HCT116 (cell line): Measurements from ENCODE around the gene AIFM1. TPM values are rescaled to one million over a fixed set of nuclear protein-coding genes. Genes with fewer than 3 reads are reported as not detected.

Experiments used
- ATAC-seq: fragments of 200-7000 bp; cut with Tn5 transposase; 2 replicates; pipeline ENCODE4 v1.9.1; 2020; ENCODE audit warnings: mild to moderate bottlenecking, moderate library complexity
- BruUV-seq: library from RNA; stranded (reverse); fragments of 400-500 nt; replicated peaks from 2 replicates; lab custom pipeline; 2021; lab: Mats Ljungman, UMichigan
- CTCF ChIA-PET: fragments of 300-600 bp; sonication (Branson Sonifier 250); formaldehyde crosslinking; loops from one replicate; lab custom pipeline; 2021; ENCODE audit warnings: antibody characterized with exemption; lab: Charles Lee
- POLR2A ChIA-PET: fragments of 300-600, 350-600 bp; sonication (Branson Sonifier 250); formaldehyde crosslinking; loops from one replicate; lab custom pipeline; 2021; ENCODE audit warnings: antibody characterized with exemption; lab: Charles Lee
- RAD21 ChIA-PET, 2 experiments: fragments of 300-600 bp; sonication (Branson Sonifier 250); formaldehyde crosslinking; loops; one replicate each; lab custom pipeline; 2023; ENCODE audit warnings: low total read pairs in 2 of 2; ENCODE audit not compliant: uncharacterized antibody in 2 of 2, unreplicated experiment in 2 of 2, low non-redundant PET in 1 of 2; lab: Charles Lee
- DNase-seq: peaks from one replicate; pipeline ENCODE4 v3.0.0-alpha.2; 2010; ENCODE audit warnings: low read depth, low spot score
- H2AFZ ChIP-seq: fragments of 200-600 bp; shearing (Covaris generic), sonication (generic); 2 replicates; pipeline ENCODE4 v1.6.1; 2017; ENCODE audit warnings: low read depth, mixed run types, mixed read lengths, antibody characterized with exemption, low read length; ENCODE audit not compliant: poor library complexity, severe bottlenecking
- H3K27ac ChIP-seq: 2 replicates; pipeline ENCODE4 v1.5.1; 2012; ENCODE audit warnings: low read depth, low read length
- H3K27me3 ChIP-seq: fragments of 200-600 bp; sonication (generic); 2 replicates; pipeline ENCODE4 v1.6.1; 2016; ENCODE audit warnings: mixed run types, low read length, mixed read lengths; ENCODE audit not compliant: insufficient read depth
- H3K36me3 ChIP-seq, 2 experiments: fragments of 200-500 bp in 1 of 2; fragments of 200-600 bp in 1 of 2; sonication (Bioruptor generic) in 1 of 2; sonication (generic) in 1 of 2; 2 replicates each; pipeline versions ENCODE4 v1.5.1 to v1.6.1; 2014 to 2016; ENCODE audit warnings: low read length in 2 of 2, inconsistent platforms in 1 of 2, mixed read lengths in 1 of 2, mixed run types in 1 of 2; ENCODE audit not compliant: insufficient read depth in 2 of 2, control insufficient read depth in 1 of 2
- H3K4me1 ChIP-seq, 2 experiments: fragments of 200-600 bp in 1 of 2; sonication (generic) in 1 of 2; 2 replicates each; pipeline versions ENCODE4 v1.5.1 to v1.6.1; 2012 to 2017; ENCODE audit warnings: low read length in 2 of 2, inconsistent platforms in 1 of 2, mild to moderate bottlenecking in 1 of 2, mixed read lengths in 1 of 2, mixed run types in 1 of 2, moderate library complexity in 1 of 2; ENCODE audit not compliant: insufficient read depth in 2 of 2, control insufficient read depth in 1 of 2
- H3K4me2 ChIP-seq: fragments of 200-600 bp; sonication (generic); 2 replicates; pipeline ENCODE4 v1.6.1; 2017; ENCODE audit warnings: mixed run types, low read length, mixed read lengths
- H3K4me3 ChIP-seq, 2 experiments: fragments of 200-600 bp in 1 of 2; sonication (generic) in 1 of 2; replicated peaks in 1 of 2; 2 replicates each; pipeline ENCODE4 v1.5.1; 2011 to 2016; ENCODE audit warnings: low read length in 2 of 2, control low read depth in 1 of 2, low read depth in 1 of 2, mild to moderate bottlenecking in 1 of 2, mixed read lengths in 1 of 2, mixed run types in 1 of 2
- H3K79me2 ChIP-seq: fragments of 200-600 bp; sonication (generic); 2 replicates; pipeline ENCODE4 v1.6.1; 2017; ENCODE audit warnings: mild to moderate bottlenecking, mixed run types, low read length, moderate library complexity, mixed read lengths; ENCODE audit not compliant: insufficient read depth
- H3K9ac ChIP-seq: fragments of 200-600 bp; sonication (generic); 2 replicates; pipeline ENCODE4 v1.6.1; 2016; ENCODE audit warnings: low read length, mixed read lengths
- H3K9me2 ChIP-seq: fragments of 200-600 bp; sonication (generic), shearing (Covaris generic); 2 replicates; pipeline ENCODE4 v1.6.1; 2017; ENCODE audit warnings: mixed run types, mild to moderate bottlenecking, moderate library complexity; ENCODE audit not compliant: insufficient read depth
- H3K9me3 ChIP-seq, 2 experiments: fragments of 200-500 bp in 1 of 2; fragments of 200-600 bp in 1 of 2; sonication (Bioruptor generic) in 1 of 2; sonication (generic) in 1 of 2; 2 replicates each; pipeline ENCODE4 v1.6.1; 2014 to 2017; ENCODE audit warnings: low read length in 2 of 2, mixed read lengths in 2 of 2, inconsistent platforms in 1 of 2, low read depth in 1 of 2, mild to moderate bottlenecking in 1 of 2, mixed run types in 1 of 2, moderate library complexity in 1 of 2; ENCODE audit not compliant: control insufficient read depth in 1 of 2, insufficient read depth in 1 of 2
- H4K20me1 ChIP-seq: fragments of 200-600 bp; sonication (generic), shearing (Covaris generic); 2 replicates; pipeline ENCODE4 v1.6.1; 2017; ENCODE audit warnings: mixed run types, mild to moderate bottlenecking, moderate library complexity; ENCODE audit not compliant: insufficient read depth
- ELF1 ChIP-seq: IDR thresholded peaks from 2 replicates; pipeline ENCODE4 v1.6.1; 2012; ENCODE audit warnings: low read depth, borderline replicate concordance
- EZH2 ChIP-seq: fragments of 200-600 bp; sonication (generic); IDR thresholded peaks from 2 replicates; pipeline ENCODE4 v1.6.1; 2017; ENCODE audit warnings: antibody characterized with exemption, mixed run types
- FOSL1 ChIP-seq: IDR thresholded peaks from 2 replicates; pipeline ENCODE4 v1.6.1; 2012; ENCODE audit warnings: low read depth
- POLR2AphosphoS5 ChIP-seq: IDR thresholded peaks from 2 replicates; pipeline ENCODE4 v1.6.1; 2011; ENCODE audit warnings: mild to moderate bottlenecking, low read depth, low read length, moderate library complexity
- TCF7L2 ChIP-seq: IDR thresholded peaks from 2 replicates; pipeline ENCODE4 v1.7.0; 2011; ENCODE audit warnings: borderline replicate concordance, inconsistent platforms; ENCODE audit not compliant: insufficient read depth, insufficient read length; ENCODE audit errors: extremely low read depth
- ZFX ChIP-seq: fragments of 450-650 bp; IDR thresholded peaks from 2 replicates; pipeline ENCODE4 v1.6.1; 2017
- intact Hi-C: fragments of 100-400 bp; cut with micrococcal nuclease; formaldehyde crosslinking; loops from 2 replicates; pipeline ENCODE4 v1.10.0; 2022
- total RNA-seq: library from RNA; stranded (reverse); gene quantifications from one replicate; pipeline ENCODE4 v1.2.1, GENCODE V29; 2021; ENCODE audit not compliant: unreplicated experiment

The AIFM1 gene
- total RNA-seq, 1 experiment from 2014 or later, result 50.0 TPM

GRCh38 chrX:130111220-130112154, 54.2 kb downstream of the AIFM1 start:
- Histone ChIP-seq H3K27me3 (no peaks in the 10 kb centered on the region), H3K36me3 (no peaks in the 10 kb centered on the region), H3K27ac (peak overlapping the region; percentile 87), H3K4me1 (peaks cover 19 to 56% of the 10 kb centered on the region in 2 experiments), H3K79me2 (peaks cover 29% of the 10 kb centered on the region), H3K9ac (peak overlapping the region; percentile 63), H2AFZ (no peak overlapping the region), H4K20me1 (no peaks in the 10 kb centered on the region), H3K9me2 (no peaks in the 10 kb centered on the region), H3K9me3 (no peaks in the 10 kb centered on the region), H3K4me3 (peak overlapping the region; percentile 41 to 51), H3K4me2 (peak overlapping the region; percentile 77)
- RAD21 ChIA-PET, result no interaction called here
- ATAC-seq (peak; percentile 46), DNase-seq (no peak)
- TSS peak; percentile 50 for BruUV-seq
- TF ChIP-seq TCF7L2 (peak; percentile 28), POLR2AphosphoS5 (no peak), ZFX (peak; percentile 63)
- intact Hi-C loops, result no loop called here
- CTCF ChIA-PET, result no interaction called here
- POLR2A ChIA-PET, result no interaction called here

DNA sequence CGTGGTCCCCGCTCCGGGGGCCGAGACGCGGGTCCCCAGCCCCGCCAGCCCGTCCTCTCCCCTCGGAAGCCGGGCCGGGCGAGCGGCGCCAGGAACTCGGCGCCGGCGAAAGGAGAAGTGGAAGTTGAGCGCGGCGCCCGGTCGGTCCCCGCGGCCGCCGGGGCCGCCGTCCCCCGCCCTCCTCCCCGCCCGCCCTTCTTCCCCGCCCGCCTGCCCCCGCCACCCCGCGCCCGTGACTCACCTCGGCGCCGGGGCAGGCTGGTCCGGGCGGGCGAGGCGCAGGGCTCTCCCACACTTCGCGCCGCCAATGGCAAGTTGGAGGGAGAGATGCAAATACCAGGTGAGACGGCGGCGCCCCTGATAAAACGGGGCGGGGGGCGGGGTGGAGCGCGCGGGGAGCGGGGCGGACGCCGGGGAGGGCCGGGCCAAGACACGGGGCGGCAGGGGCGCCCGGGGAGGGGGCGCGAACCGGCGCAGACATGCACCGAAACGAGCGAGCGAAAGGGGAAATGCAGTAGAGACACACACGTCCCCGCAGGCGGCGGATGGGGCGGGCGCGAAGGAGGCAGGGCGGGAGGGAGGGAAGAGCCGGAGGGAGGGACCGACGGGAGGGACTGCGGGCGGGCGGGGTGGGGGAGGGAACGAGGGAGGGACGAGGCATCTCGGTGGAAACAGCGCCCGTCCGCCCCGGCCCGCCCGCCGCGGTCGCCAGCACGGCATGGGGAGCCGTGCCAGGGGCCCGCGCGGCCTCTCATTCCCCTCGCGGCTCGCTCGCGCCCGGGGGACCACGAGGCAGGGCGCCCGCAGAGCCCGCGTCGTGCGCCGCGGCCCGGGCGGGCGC, 55.0 kb downstream of the AIFM1 start, which contains the start of gene ELF4:
Gene ELF4 (minus strand): TSS at position 119 of the 841 bp plus-strand sequence. CDS start 29,167 bp downstream, outside the sequence.
- CTCF ChIA-PET, result no interaction called here
- RAD21 ChIA-PET, result no interaction called here
- intact Hi-C loops, result loop anchor here (1.0 kb wide), 1 partner anchor 56 kb away; no protein-coding TSS in a partner anchor

More for the DNA sequence above, 55.0 kb downstream of the AIFM1 start, which contains the start of gene ELF4:
- Histone ChIP-seq H3K9me3 (no peaks in the 10 kb centered on the region), H3K4me2 (peak within 1 kb of the TSS; percentile 89), H3K27me3 (no peaks in the 10 kb centered on the region), H2AFZ (no peak within 1 kb of the TSS), H3K27ac (peak within 1 kb of the TSS; percentile 90), H3K4me1 (peaks cover 19 to 54% of the 10 kb centered on the region in 2 experiments), H3K36me3 (no peaks in the 10 kb centered on the region), H3K9ac (peak within 1 kb of the TSS; percentile 77), H3K79me2 (peaks cover 38% of the 10 kb centered on the region), H4K20me1 (no peaks in the 10 kb centered on the region)
- DNase-seq (no peak), ATAC-seq (peak; percentile 57)
- BruUV-seq, result no TSS peak
- TF ChIP-seq POLR2AphosphoS5, result peak; percentile 59
- no peak for TF ChIP-seq ELF1
- TF ChIP-seq FOSL1, result no peak
- no peak for TF ChIP-seq EZH2
- TF ChIP-seq, all 23 proteins: peak for 1
- POLR2A ChIA-PET, result no interaction called here
- no peaks in the 10 kb centered on the region for H3K9me2 ChIP-seq
- H3K4me3 ChIP-seq, result peak within 1 kb of the TSS; percentile 57 to 62
